ENCODE data around the gene DDX43.

DNA sequence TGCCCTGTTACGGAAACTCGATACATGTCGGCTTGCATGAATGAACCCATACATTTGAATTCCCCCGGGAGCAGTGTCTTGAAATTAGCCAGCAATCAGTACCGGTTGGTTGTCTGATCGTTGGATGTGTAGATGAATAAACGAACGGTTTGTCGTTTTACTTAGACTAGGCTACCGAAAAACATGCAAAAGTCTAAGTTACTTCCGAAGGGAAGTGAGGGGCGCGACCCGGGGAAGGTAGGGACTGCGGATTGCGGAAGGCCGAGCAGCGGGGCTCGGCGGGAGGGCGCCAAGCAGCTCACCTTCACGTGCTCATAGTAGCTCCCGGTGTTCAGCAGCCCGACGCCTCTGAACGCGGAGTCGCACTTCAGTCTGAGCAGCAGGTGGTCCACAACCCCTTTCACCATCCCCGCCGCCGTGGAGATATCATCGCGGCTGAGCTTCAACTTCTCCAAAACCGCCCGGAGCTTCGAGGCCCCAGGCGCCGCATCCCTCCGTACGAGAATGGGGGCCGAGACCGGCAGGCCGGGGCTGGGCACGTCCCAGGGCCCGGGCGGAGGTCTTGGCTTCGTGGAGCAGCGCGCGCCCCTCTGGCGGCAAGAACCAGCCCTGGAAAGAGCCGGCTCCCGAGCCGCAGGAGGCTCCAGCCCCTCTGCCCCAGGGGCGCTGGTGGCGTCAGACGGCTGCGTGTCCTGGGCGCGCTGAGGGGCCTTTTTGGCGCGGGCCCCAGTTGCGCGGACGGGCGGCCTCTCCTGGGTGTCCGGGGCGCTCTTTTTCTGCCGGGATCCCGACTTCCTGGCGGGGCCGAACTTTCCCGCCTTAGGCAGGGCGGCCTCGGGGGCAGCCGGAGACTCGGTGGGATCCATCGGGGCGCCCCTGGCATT is 56.8 kb downstream of the DDX43 start:
- TF ChIP-seq, protein P1, sequence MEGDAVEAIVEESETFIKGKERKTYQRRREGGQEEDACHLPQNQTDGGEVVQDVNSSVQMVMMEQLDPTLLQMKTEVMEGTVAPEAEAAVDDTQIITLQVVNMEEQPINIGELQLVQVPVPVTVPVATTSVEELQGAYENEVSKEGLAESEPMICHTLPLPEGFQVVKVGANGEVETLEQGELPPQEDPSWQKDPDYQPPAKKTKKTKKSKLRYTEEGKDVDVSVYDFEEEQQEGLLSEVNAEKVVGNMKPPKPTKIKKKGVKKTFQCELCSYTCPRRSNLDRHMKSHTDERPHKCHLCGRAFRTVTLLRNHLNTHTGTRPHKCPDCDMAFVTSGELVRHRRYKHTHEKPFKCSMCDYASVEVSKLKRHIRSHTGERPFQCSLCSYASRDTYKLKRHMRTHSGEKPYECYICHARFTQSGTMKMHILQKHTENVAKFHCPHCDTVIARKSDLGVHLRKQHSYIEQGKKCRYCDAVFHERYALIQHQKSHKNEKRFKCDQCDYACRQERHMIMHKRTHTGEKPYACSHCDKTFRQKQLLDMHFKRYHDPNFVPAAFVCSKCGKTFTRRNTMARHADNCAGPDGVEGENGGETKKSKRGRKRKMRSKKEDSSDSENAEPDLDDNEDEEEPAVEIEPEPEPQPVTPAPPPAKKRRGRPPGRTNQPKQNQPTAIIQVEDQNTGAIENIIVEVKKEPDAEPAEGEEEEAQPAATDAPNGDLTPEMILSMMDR (IDR thresholded peaks at IDR 0.05; ENCODE audit: low read length): no peak
- TF ChIP-seq EZH2 (optimal IDR thresholded peaks at IDR 0.05; ENCODE audit: low read depth, low read length): no peak
- TF ChIP-seq EZH2phosphoT487 (IDR thresholded peaks at IDR 0.05; ENCODE audit: low read length): no peak
